ENCODE measurements around the gene SLC35E2B. TPM values are rescaled to one million over a fixed set of nuclear protein-coding genes. Genes with fewer than 3 reads are reported as not detected.
A peak's percentile ranks its signal among the peaks of the same experiment; 100 is the strongest.

The SLC35E2B gene
- total and polyA plus RNA-seq, 2 of the 13 experiments (the other 11 are each of a cell fraction or from before 2014, with no cell fraction given), result 14.1 to 19.7 TPM

- Histone ChIP-seq H3K4me2 (ENCODE audit: low read depth, low read length) (no peak overlapping the region), H3K27me3 (ENCODE audit: control insufficient read depth in 1 of 2, insufficient read depth in 2 of 2, low read length in 2 of 2) (no peaks in the 10 kb centered on the region), H3K9ac (ENCODE audit: insufficient read depth, low read depth, low read length) (no peak overlapping the region), H2AFZ (ENCODE audit: low read length) (no peak overlapping the region), H3K4me1 (ENCODE audit: insufficient read depth, low read length) (no peaks in the 10 kb centered on the region), H3K79me2 (ENCODE audit: insufficient read depth, low read length) (no peaks in the 10 kb centered on the region), H3K9me3 (ENCODE audit: low read length) (no peaks in the 10 kb centered on the region), H4K20me1 (ENCODE audit: insufficient read depth, low read length) (no peaks in the 10 kb centered on the region), H3K4me3 (replicated peaks in 1 of 3; ENCODE audit: insufficient read depth in 1 of 3, low read depth in 2 of 3, low read length in 3 of 3) (no peak overlapping the region), H3K27ac (ENCODE audit: extremely low read length, insufficient read depth, low read length) (no peak overlapping the region), H3K36me3 (replicated peaks in 1 of 2; ENCODE audit: control insufficient read depth in 1 of 2, insufficient read depth in 2 of 2, low read length in 2 of 2) (peaks cover 6 to 30% of the 10 kb centered on the region in 2 experiments; a peak in 4 of 5 replicates)
- no TSS peak for BruUV-seq (replicated peaks)
- no peak for DNase-seq (ENCODE audit: low spot score)
- no peak for FAIRE-seq
- WGBS (ENCODE audit: low lambda C conversion rate), result 100% methylated on average over 1 of the region's 15 CpGs
- in situ Hi-C loops (cut with HindIII; ENCODE audit: extremely low pct_ligation_motif_present, low pct_unique_long_range_greater_than_20kb) (no loop called here), intact Hi-C loops (cut with micrococcal nuclease; ENCODE audit: unreplicated experiment) (no loop called here)
- POLR2A ChIA-PET, result no interaction called here
- CTCF ChIA-PET (ENCODE audit: low intra/inter-chr PET ratio, low total read pairs), result no interaction called here
- TF ChIP-seq PRDM10 (CRISPR knock-in tag; IDR thresholded peaks at IDR 0.05; ENCODE audit: low read depth) (no peak), MEF2D (CRISPR knock-in tag; IDR thresholded peaks at IDR 0.05) (no peak), ZNF792 (CRISPR knock-in tag; IDR thresholded peaks at IDR 0.05) (no peak)
- ATAC-seq, result no peak
Observed at GRCh38 chr1:1666526-1666925, 26.1 kb downstream of the SLC35E2B start.

DNA sequence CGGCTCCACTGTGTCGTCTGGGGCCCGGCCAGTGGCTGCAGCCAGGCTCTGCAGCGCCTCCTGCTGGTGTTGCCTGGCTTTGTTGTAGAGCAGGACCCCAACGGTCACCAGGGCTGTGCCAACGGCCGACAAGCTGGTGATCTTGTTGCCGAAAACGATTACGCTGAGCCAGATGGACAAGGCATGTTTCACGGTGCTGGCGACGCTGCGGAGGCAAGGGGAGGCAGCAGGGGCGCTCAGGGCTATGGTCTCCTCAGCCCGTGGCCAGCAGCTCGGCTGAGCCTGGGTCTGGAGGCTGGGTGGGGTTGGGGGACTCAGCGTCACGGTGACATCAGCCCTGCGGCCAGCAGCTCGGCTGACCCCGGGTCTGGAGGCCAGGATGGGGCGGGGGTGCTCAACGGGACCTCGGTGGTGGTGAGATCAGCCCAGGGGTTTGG, 26.8 kb downstream of the SLC35E2B start:
- no peak overlapping the region for H3K4me3 ChIP-seq (replicated peaks in 1 of 3; ENCODE audit: insufficient read depth in 1 of 3, low read depth in 2 of 3, low read length in 3 of 3)
- no peaks in the 10 kb centered on the region for H3K9me3 ChIP-seq (ENCODE audit: low read length)
- H3K27me3 ChIP-seq (ENCODE audit: control insufficient read depth in 1 of 2, insufficient read depth in 2 of 2, low read length in 2 of 2), result no peaks in the 10 kb centered on the region
- H2AFZ ChIP-seq (ENCODE audit: low read length), result no peak overlapping the region
- in situ Hi-C loops (cut with HindIII; ENCODE audit: extremely low pct_ligation_motif_present, low pct_unique_long_range_greater_than_20kb), result no loop called here
- peaks cover 6 to 23% of the 10 kb centered on the region in 2 experiments; a peak in 4 of 5 replicates for H3K36me3 ChIP-seq (replicated peaks in 1 of 2; ENCODE audit: control insufficient read depth in 1 of 2, insufficient read depth in 2 of 2, low read length in 2 of 2)
- ChIA-PET POLR2A (no interaction called here), CTCF (ENCODE audit: low intra/inter-chr PET ratio, low total read pairs) (no interaction called here)
- no peak overlapping the region for H3K9ac ChIP-seq (ENCODE audit: insufficient read depth, low read depth, low read length)
- H3K4me1 ChIP-seq (ENCODE audit: insufficient read depth, low read length), result no peaks in the 10 kb centered on the region
- no peak overlapping the region for H3K27ac ChIP-seq (ENCODE audit: extremely low read length, insufficient read depth, low read length)
- H3K4me2 ChIP-seq (ENCODE audit: low read depth, low read length), result no peak overlapping the region
- WGBS (ENCODE audit: low lambda C conversion rate), result 96% methylated on average over 8 of the region's 25 CpGs
- DNase-seq (ENCODE audit: low spot score), result no peak
- ATAC-seq, result peak; percentile 67
- no peak for FAIRE-seq
- intact Hi-C loops (cut with micrococcal nuclease; ENCODE audit: unreplicated experiment), result no loop called here
- H4K20me1 ChIP-seq (ENCODE audit: insufficient read depth, low read length), result no peaks in the 10 kb centered on the region
- no TSS peak for BruUV-seq (replicated peaks)
- no peaks in the 10 kb centered on the region for H3K79me2 ChIP-seq (ENCODE audit: insufficient read depth, low read length)
- TF ChIP-seq ZNF121 (CRISPR knock-in tag; IDR thresholded peaks at IDR 0.05) (no peak), GPN1 (CRISPR knock-in tag; IDR thresholded peaks at IDR 0.05; ENCODE audit: borderline replicate concordance) (no peak), CTCF (CRISPR knock-in tag; IDR thresholded peaks at IDR 0.05) (peak; percentile 76), AGO2 (optimal IDR thresholded peaks at IDR 0.05; ENCODE audit: low read depth, low read length) (peak; percentile 17), ZBTB8A (CRISPR knock-in tag; IDR thresholded peaks at IDR 0.05; ENCODE audit: borderline replicate concordance, low read depth) (no peak), SIN3B (IDR thresholded peaks at IDR 0.05; ENCODE audit: low read length) (no peak), YEATS4 (CRISPR knock-in tag; IDR thresholded peaks at IDR 0.05; ENCODE audit: borderline replicate concordance) (no peak), ZBTB38 (CRISPR knock-in tag; IDR thresholded peaks at IDR 0.05) (peak; percentile 70; the same call in 1 of the 2 replicates), ZNF768 (CRISPR knock-in tag; IDR thresholded peaks at IDR 0.05) (0 out of 2 replicates have a peak, but pooled peaks have one; percentile 11), STAG1 (CRISPR knock-in tag; IDR thresholded peaks at IDR 0.05) (peak; percentile 35), MTF1 (CRISPR knock-in tag; IDR thresholded peaks at IDR 0.05) (no peak), SP140L (CRISPR knock-in tag; IDR thresholded peaks at IDR 0.05; ENCODE audit: borderline replicate concordance) (no peak), SNAI1 (CRISPR knock-in tag; IDR thresholded peaks at IDR 0.05; ENCODE audit: borderline replicate concordance) (no peak)

Data from HepG2 (cell line).